Fibroblast of villous mesenchyme (primary cell): ENCODE data around the gene IL31. TPM values are rescaled to one million over a fixed set of nuclear protein-coding genes. Genes with fewer than 3 reads are reported as not detected.

ENCODE experiments used
- DNase-seq: peaks from one replicate; pipeline ENCODE4 v3.0.0-alpha.2; 2010; ENCODE audit warnings: low read depth
- H3K4me3 ChIP-seq: 2 replicates; pipeline ENCODE4 v1.5.1; 2011; ENCODE audit warnings: low read depth, mild to moderate bottlenecking, low read length
- total RNA-seq: library from RNA; depleted of rRNA; stranded (reverse); fragments of >200 nt; gene quantifications from 2 replicates; pipeline ENCODE4 v1.2.3, GENCODE V29; 2012
- TF ChIP-seq, protein P1 (sequence below): IDR thresholded peaks from 2 replicates; pipeline ENCODE4 v1.5.1; 2012; ENCODE audit warnings: low read depth, mild to moderate bottlenecking, low read length; ENCODE audit not compliant: insufficient read depth

Gene IL31
- total RNA-seq, result not detected in 2 replicates

DNA sequence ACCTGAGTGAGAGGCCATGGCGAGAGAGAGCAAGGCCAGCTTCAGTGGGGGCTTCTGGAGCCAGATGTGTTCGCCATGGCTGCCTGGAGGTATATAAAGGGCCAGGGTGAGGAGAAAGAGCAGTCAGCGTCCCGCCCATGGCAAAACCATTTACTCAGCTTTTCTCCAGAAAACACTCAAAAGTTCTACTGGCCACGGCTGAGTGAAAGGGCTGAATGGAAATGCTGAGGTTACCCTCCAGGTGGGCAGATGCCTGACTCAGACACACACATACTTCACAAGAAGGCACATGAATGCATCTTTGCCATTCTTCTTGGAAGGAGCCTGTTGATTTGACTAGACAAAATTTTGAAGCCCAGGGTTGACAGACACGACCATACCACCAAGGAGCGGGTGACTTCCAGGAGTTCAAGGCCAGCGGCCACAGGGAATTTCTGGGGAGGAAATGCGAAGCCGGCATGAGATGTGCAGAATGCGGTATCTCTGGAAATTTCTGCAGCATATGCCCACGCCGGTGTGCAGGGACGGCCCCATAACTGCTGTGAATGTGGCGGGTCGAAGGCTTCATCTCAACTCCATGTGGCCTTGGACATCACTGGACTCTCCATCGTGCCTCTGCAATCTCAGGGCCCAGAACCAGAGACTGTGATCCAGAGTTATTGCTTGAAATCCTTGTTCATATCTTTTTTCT lies at the start of gene IL31:
TSS of gene IL31 (minus strand) at position 67 of the 691 bp plus-strand sequence. CDS start at position 18, 49 bp downstream.
- no peak for DNase-seq
- TF ChIP-seq, protein P1, sequence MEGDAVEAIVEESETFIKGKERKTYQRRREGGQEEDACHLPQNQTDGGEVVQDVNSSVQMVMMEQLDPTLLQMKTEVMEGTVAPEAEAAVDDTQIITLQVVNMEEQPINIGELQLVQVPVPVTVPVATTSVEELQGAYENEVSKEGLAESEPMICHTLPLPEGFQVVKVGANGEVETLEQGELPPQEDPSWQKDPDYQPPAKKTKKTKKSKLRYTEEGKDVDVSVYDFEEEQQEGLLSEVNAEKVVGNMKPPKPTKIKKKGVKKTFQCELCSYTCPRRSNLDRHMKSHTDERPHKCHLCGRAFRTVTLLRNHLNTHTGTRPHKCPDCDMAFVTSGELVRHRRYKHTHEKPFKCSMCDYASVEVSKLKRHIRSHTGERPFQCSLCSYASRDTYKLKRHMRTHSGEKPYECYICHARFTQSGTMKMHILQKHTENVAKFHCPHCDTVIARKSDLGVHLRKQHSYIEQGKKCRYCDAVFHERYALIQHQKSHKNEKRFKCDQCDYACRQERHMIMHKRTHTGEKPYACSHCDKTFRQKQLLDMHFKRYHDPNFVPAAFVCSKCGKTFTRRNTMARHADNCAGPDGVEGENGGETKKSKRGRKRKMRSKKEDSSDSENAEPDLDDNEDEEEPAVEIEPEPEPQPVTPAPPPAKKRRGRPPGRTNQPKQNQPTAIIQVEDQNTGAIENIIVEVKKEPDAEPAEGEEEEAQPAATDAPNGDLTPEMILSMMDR, result no peak

DNA sequence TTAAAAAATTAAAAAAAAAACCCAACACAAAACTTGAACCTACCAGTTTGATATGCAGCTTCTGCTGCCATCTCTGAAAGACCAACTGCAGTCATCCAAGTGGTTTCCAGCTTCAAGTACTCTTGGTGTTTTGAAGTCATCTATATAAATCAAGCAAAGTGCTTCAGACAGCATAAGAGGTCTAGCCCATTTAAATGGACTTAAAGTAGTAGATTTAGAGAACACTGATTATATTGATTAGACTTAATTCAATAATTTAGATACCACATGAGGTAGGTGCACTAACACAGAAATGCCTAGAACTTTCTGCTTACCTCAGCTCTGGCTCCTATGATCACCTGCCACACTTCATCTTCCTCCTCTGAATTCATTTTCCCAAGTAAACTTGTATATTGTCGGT lies 42.4 kb upstream of the IL31 start:
- H3K4me3 ChIP-seq, result no peak overlapping the region
- no peak for DNase-seq
- TF ChIP-seq, protein P1, result no peak

More for the DNA sequence above, at the start of gene IL31:
- H3K4me3 ChIP-seq, result no peak within 1 kb of the TSS

DNA sequence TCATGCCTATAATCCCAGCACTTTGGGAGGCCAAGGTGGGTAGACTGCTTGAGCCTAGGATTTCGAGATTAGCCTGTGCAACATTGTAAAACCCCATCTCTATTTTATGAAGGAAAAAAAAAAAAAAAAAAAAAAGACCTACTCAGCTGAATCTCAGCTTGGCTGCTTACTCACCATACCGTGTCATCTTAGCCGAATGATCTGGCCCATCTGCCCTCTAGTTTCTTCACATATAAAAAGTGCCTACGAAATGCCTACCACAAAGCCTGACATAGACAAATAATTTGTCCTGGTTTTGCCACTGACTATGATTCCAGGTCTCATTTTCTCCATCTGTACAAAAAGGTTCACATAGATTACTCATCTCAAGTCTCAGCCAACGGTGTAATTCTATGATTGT lies 41.8 kb upstream of the IL31 start:
- TF ChIP-seq, protein P1, result no peak
- no peak overlapping the region for H3K4me3 ChIP-seq
- no peak for DNase-seq

DNA sequence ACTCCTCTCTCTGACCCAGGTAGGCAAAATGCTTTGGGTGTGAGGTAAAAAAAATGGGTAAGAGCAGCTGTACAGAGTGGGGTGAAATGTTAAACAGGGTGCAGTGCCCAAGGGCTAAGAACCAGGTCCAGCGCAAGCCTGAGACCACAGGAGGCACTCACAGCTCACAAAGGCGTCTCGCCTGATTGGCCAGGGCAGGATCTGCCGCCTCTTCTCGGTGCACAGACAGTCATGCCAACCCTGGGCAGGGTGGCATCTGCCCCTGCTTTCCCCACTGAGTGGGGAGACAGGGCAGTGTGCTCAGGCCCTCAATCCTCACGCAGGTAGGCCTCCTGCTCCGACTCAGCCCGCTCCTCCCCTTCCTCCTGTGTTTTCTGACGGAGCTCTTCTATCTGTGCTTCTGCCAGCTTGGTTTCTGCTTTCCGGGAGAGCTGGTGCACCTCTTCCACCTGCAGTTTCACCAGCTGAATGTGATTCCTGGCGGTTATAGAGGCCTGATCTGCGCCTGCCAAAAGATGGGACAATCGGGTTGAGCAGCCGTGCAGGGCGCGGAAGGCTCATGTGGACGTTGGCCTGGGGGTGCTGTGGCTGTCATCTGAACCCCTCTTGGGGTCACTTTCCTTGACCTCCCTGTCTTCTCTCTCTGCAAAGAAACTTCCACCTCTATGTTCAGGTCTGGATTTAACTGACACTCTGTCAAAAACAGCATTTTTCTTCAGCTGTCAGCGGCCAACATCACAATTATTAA lies 34.2 kb upstream of the IL31 start:
- H3K4me3 ChIP-seq, result no peak overlapping the region
- DNase-seq, result no peak
- TF ChIP-seq, protein P1, result no peak

DNA sequence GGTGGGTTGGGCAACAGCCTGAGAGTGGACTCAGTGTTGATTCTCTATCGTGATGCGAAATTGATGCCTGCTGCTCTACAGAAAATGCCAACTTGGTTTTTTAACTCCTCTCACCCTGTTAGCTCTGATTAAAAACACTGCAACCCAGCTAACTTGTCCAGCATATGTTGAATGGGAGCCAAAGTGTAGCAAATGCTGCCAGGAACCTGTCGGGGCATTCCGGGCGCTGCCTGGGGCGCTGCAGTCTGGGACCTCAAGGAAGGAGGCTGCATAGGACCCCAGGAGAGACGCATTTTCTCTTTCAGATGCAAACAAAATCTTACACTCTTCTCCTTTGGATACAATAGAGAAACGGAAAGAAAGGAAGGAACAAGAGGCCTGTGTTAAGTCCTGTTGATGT lies 33.4 kb upstream of the IL31 start:
- no peak overlapping the region for H3K4me3 ChIP-seq
- TF ChIP-seq, protein P1, result no peak
- DNase-seq, result no peak

DNA sequence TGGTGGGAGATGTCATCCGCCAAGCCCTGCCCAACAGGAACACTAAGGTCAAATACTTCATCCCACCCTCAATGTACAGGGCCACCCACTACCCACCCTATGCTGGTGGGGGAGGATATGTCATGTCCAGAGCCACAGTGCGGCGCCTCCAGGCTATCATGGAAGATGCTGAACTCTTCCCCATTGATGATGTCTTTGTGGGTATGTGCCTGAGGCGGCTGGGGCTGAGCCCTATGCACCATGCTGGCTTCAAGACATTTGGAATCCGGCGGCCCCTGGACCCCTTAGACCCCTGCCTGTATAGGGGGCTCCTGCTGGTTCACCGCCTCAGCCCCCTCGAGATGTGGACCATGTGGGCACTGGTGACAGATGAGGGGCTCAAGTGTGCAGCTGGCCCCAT lies 33.0 kb upstream of the IL31 start:
- no peak for DNase-seq
- TF ChIP-seq, protein P1, result no peak

More for the DNA sequence above, 33.0 kb upstream of the IL31 start:
- no peak overlapping the region for H3K4me3 ChIP-seq
